ENCODE measurements around the gene ARL2BP. TPM values are rescaled to one million over a fixed set of nuclear protein-coding genes. Genes with fewer than 3 reads are reported as not detected.

The ARL2BP gene
- total and polyA plus RNA-seq, 4 donors = 13.4 to 33.6 (median 19.2) TPM

DNA sequence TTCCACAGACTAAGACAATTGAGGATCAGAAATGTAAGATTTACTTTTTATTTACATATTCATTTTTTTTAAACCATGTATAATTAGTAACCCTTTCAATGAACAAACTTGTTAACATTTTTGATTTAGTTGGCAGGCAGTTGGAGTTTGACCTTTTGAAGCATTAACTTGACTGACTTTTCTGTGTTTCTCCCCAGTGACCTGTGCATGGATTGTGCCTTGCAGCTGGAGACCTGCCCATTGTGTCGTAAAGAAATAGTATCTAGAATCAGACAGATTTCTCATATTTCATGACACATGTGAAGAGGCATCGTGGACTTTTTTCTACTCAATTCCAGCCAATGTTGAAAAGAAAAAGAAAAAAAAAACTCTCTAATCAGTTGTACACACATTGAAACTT lies 6.4 kb upstream of the ARL2BP start:
- TF ChIP-seq JUND (IDR thresholded peaks at IDR 0.05) = no peak
- TF ChIP-seq FOXA1 (IDR thresholded peaks at IDR 0.05) = no peak
- no peak for TF ChIP-seq TAF1 (conservative IDR thresholded peaks at IDR 0.05)
- peak; percentile 74 to 83 for TF ChIP-seq HNF4A (conservative IDR thresholded peaks at IDR 0.05)
- TF ChIP-seq SP1 (IDR thresholded peaks at IDR 0.05) = peak; percentile 40
- TF ChIP-seq, protein P1, sequence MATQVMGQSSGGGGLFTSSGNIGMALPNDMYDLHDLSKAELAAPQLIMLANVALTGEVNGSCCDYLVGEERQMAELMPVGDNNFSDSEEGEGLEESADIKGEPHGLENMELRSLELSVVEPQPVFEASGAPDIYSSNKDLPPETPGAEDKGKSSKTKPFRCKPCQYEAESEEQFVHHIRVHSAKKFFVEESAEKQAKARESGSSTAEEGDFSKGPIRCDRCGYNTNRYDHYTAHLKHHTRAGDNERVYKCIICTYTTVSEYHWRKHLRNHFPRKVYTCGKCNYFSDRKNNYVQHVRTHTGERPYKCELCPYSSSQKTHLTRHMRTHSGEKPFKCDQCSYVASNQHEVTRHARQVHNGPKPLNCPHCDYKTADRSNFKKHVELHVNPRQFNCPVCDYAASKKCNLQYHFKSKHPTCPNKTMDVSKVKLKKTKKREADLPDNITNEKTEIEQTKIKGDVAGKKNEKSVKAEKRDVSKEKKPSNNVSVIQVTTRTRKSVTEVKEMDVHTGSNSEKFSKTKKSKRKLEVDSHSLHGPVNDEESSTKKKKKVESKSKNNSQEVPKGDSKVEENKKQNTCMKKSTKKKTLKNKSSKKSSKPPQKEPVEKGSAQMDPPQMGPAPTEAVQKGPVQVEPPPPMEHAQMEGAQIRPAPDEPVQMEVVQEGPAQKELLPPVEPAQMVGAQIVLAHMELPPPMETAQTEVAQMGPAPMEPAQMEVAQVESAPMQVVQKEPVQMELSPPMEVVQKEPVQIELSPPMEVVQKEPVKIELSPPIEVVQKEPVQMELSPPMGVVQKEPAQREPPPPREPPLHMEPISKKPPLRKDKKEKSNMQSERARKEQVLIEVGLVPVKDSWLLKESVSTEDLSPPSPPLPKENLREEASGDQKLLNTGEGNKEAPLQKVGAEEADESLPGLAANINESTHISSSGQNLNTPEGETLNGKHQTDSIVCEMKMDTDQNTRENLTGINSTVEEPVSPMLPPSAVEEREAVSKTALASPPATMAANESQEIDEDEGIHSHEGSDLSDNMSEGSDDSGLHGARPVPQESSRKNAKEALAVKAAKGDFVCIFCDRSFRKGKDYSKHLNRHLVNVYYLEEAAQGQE (IDR thresholded peaks at IDR 0.05) = no peak
- TF ChIP-seq, protein P2, sequence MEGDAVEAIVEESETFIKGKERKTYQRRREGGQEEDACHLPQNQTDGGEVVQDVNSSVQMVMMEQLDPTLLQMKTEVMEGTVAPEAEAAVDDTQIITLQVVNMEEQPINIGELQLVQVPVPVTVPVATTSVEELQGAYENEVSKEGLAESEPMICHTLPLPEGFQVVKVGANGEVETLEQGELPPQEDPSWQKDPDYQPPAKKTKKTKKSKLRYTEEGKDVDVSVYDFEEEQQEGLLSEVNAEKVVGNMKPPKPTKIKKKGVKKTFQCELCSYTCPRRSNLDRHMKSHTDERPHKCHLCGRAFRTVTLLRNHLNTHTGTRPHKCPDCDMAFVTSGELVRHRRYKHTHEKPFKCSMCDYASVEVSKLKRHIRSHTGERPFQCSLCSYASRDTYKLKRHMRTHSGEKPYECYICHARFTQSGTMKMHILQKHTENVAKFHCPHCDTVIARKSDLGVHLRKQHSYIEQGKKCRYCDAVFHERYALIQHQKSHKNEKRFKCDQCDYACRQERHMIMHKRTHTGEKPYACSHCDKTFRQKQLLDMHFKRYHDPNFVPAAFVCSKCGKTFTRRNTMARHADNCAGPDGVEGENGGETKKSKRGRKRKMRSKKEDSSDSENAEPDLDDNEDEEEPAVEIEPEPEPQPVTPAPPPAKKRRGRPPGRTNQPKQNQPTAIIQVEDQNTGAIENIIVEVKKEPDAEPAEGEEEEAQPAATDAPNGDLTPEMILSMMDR (IDR thresholded peaks at IDR 0.05; ENCODE audit: low read depth, low read length, missing input control) = no peak
- no peak for TF ChIP-seq HNF4G (IDR thresholded peaks at IDR 0.05)
- no peak for TF ChIP-seq NR2F2 (IDR thresholded peaks at IDR 0.05)
- no peak for TF ChIP-seq YY1 (IDR thresholded peaks at IDR 0.05)
- TF ChIP-seq, protein P3, sequence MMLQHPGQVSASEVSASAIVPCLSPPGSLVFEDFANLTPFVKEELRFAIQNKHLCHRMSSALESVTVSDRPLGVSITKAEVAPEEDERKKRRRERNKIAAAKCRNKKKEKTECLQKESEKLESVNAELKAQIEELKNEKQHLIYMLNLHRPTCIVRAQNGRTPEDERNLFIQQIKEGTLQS (IDR thresholded peaks at IDR 0.05) = no peak
- no peak for TF ChIP-seq GABPA (IDR thresholded peaks at IDR 0.05 in 1 of 2, conservative IDR thresholded peaks at IDR 0.05 in 1 of 2)
- TF ChIP-seq RXRA (IDR thresholded peaks at IDR 0.05) = peak; percentile 57 to 65
- TF ChIP-seq, protein P4, sequence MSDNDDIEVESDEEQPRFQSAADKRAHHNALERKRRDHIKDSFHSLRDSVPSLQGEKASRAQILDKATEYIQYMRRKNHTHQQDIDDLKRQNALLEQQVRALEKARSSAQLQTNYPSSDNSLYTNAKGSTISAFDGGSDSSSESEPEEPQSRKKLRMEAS (IDR thresholded peaks at IDR 0.05) = no peak
- TF ChIP-seq, protein P5, sequence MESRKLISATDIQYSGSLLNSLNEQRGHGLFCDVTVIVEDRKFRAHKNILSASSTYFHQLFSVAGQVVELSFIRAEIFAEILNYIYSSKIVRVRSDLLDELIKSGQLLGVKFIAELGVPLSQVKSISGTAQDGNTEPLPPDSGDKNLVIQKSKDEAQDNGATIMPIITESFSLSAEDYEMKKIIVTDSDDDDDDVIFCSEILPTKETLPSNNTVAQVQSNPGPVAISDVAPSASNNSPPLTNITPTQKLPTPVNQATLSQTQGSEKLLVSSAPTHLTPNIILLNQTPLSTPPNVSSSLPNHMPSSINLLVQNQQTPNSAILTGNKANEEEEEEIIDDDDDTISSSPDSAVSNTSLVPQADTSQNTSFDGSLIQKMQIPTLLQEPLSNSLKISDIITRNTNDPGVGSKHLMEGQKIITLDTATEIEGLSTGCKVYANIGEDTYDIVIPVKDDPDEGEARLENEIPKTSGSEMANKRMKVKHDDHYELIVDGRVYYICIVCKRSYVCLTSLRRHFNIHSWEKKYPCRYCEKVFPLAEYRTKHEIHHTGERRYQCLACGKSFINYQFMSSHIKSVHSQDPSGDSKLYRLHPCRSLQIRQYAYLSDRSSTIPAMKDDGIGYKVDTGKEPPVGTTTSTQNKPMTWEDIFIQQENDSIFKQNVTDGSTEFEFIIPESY (IDR thresholded peaks at IDR 0.05) = no peak
- no peak for TF ChIP-seq FOXA2 (IDR thresholded peaks at IDR 0.05)
- TF ChIP-seq EGR1 (IDR thresholded peaks at IDR 0.05; ENCODE audit: low read depth in 2 of 2) = no peak
- peak in 1 of 2 donors; percentile 30 for TF ChIP-seq RAD21 (IDR thresholded peaks at IDR 0.05)
- Histone ChIP-seq H3K9me3 (ENCODE audit: control insufficient read depth in 4 of 4, low read length in 3 of 4) (no peaks in the 10 kb centered on the region), H3K36me3 (ENCODE audit: control insufficient read depth in 4 of 4, insufficient read depth in 3 of 4, low read depth in 1 of 4, low read length in 3 of 4) (peaks cover 2 to 25% (median 20%) of the 10 kb centered on the region in 4 donors), H3K9ac (ENCODE audit: low read depth in 1 of 2, low read length in 2 of 2) (no peak overlapping the region), H3K27ac (ENCODE audit: low read depth in 1 of 2, low read length in 2 of 2) (peak overlapping the region; percentile 25 to 36), H3K4me3 (ENCODE audit: low read depth in 1 of 3, low read length in 3 of 3) (no peak overlapping the region), H3K4me1 (ENCODE audit: control insufficient read depth in 4 of 4, insufficient read depth in 4 of 4, low read length in 3 of 4) (peaks cover 5 to 12% (median 8%) of the 10 kb centered on the region in 4 donors), H3K27me3 (ENCODE audit: control insufficient read depth in 4 of 4, insufficient read depth in 4 of 4, low read length in 3 of 4) (no peaks in the 10 kb centered on the region)
- 28% methylated on average over 2 of the region's 2 CpGs for whole genome bisulfite sequencing
- no peak for DNase-seq (ENCODE audit: low spot score)
